ENCODE results near the gene DOP1B.
"Not testable (repeated sequence)": the region's sequence is repeated elsewhere in the genome, so short reads cannot be mapped to it uniquely, and the experiment has no call there.

The DOP1B gene

GRCh38 chr21:36134803-36135390, 21.7 kb upstream of the DOP1B start, which contains the start of gene CBR3:
Gene CBR3, plus strand, starts transcription at chr21:36135079. Its CDS starts 114 bp downstream, at chr21:36135193.
- DNase-seq (ENCODE audit: low read depth, low spot score) = no peak

GRCh38 chr21:36135391-36136102, 21.1 kb upstream of the DOP1B start:
- no peak for DNase-seq (ENCODE audit: low read depth, low spot score)

GRCh38 chr21:36139791-36140190, 16.8 kb upstream of the DOP1B start:
- DNase-seq (ENCODE audit: low read depth, low spot score) = not testable (repeated sequence)

- DNase-seq (ENCODE audit: low read depth, low spot score) = no peak
These were observed 15.1 kb upstream of the DOP1B start for GRCh38 chr21:36141513-36141925.

GRCh38 chr21:36144233-36144632, 12.4 kb upstream of the DOP1B start:
- not testable (repeated sequence) for DNase-seq (ENCODE audit: low read depth, low spot score)

- no peak for DNase-seq (ENCODE audit: low read depth, low spot score)
These were observed 11.4 kb upstream of the DOP1B start for GRCh38 chr21:36145259-36145658.

- no peak for DNase-seq (ENCODE audit: low read depth, low spot score)
These were observed 8.7 kb upstream of the DOP1B start for GRCh38 chr21:36147911-36148310.

- DNase-seq (ENCODE audit: low read depth, low spot score) = no peak
These were observed 7.7 kb upstream of the DOP1B start for GRCh38 chr21:36148886-36149285.

- no peak for DNase-seq (ENCODE audit: low read depth, low spot score)
These were observed 6.6 kb upstream of the DOP1B start for GRCh38 chr21:36149788-36150711.

GRCh38 chr21:36155603-36156338, 853 bp upstream of the DOP1B start:
- no peak for DNase-seq (ENCODE audit: low read depth, low spot score)

- peak; percentile 97 for DNase-seq (ENCODE audit: low read depth, low spot score)
These were observed 247 bp upstream of the DOP1B start for GRCh38 chr21:36156339-36156814.

GRCh38 chr21:36159356-36159921, 2.8 kb downstream of the DOP1B start:
- DNase-seq (ENCODE audit: low read depth, low spot score) = no peak

- no peak for DNase-seq (ENCODE audit: low read depth, low spot score)
These were observed 4.2 kb downstream of the DOP1B start for GRCh38 chr21:36160850-36161178.

- DNase-seq (ENCODE audit: low read depth, low spot score) = no peak
These were observed 6.0 kb downstream of the DOP1B start for GRCh38 chr21:36162631-36163030.

- no peak for DNase-seq (ENCODE audit: low read depth, low spot score)
These were observed 7.4 kb downstream of the DOP1B start for GRCh38 chr21:36163750-36164741.

- no peak for DNase-seq (ENCODE audit: low read depth, low spot score)
These were observed 8.7 kb downstream of the DOP1B start for GRCh38 chr21:36165356-36165755.

GRCh38 chr21:36166705-36167104, 10.1 kb downstream of the DOP1B start:
- no peak for DNase-seq (ENCODE audit: low read depth, low spot score)

- DNase-seq (ENCODE audit: low read depth, low spot score) = no peak
These were observed 10.9 kb downstream of the DOP1B start for GRCh38 chr21:36167541-36167940.

- no peak for DNase-seq (ENCODE audit: low read depth, low spot score)
These were observed 13.0 kb downstream of the DOP1B start for GRCh38 chr21:36169470-36170128.
